22Rv1 (cell line): Measurements from ENCODE around the gene PKIB.

Source experiments
- ZFX ChIP-seq: fragments of 450-650 bp; IDR thresholded peaks from 2 replicates; pipeline ENCODE4 v1.6.1; 2017; ENCODE audit warnings: antibody characterized with exemption, borderline replicate concordance
- TF ChIP-seq, protein P1 (sequence below): fragments of 450-650 bp; IDR thresholded peaks from 2 replicates; pipeline ENCODE4 v1.5.1; 2017; ENCODE audit warnings: mild to moderate bottlenecking

DNA sequence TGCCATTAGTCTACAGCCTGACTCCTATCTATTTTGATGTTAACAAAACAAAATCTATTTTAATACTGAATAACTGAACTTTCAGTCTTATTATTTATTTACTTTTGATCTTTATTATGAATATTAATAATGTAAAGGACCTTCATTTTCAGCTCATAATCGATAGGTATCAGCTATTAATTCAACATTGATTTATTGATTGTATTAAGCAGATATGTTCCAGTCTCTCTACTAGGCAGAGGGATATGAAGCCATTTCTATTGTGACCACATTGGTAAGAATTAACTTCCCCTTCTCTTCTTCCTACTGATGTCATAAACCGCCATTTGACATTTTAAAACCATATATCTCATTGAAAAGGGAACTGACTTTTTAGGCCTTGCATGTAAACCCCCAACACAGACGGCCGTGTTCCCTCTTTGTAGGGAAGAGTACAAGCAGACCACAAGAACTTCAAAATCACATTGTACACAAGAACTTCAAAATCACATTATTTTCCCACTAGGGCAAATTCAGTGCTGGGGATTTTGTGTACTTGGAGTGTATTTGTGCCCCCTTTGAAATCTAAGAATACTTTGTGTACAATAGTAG is 99.8 kb downstream of the PKIB start:
- TF ChIP-seq, protein P1, sequence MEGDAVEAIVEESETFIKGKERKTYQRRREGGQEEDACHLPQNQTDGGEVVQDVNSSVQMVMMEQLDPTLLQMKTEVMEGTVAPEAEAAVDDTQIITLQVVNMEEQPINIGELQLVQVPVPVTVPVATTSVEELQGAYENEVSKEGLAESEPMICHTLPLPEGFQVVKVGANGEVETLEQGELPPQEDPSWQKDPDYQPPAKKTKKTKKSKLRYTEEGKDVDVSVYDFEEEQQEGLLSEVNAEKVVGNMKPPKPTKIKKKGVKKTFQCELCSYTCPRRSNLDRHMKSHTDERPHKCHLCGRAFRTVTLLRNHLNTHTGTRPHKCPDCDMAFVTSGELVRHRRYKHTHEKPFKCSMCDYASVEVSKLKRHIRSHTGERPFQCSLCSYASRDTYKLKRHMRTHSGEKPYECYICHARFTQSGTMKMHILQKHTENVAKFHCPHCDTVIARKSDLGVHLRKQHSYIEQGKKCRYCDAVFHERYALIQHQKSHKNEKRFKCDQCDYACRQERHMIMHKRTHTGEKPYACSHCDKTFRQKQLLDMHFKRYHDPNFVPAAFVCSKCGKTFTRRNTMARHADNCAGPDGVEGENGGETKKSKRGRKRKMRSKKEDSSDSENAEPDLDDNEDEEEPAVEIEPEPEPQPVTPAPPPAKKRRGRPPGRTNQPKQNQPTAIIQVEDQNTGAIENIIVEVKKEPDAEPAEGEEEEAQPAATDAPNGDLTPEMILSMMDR: no peak
- no peak for TF ChIP-seq ZFX
